ENCODE data around the gene ITPR3.
"Not testable (repeated sequence)": the region's sequence is repeated elsewhere in the genome, so short reads cannot be mapped to it uniquely, and the experiment has no call there.

The ITPR3 gene

GRCh38 chr6:33616113-33616512, 5.0 kb upstream of the ITPR3 start:
- no peak for DNase-seq

- no peak for DNase-seq
Measured at GRCh38 chr6:33616913-33617312, 4.2 kb upstream of the ITPR3 start.

- DNase-seq, result peak; percentile 54
Measured at GRCh38 chr6:33619166-33619840, 1.8 kb upstream of the ITPR3 start.

- peak; percentile 28 for DNase-seq
Measured at GRCh38 chr6:33620158-33620855, 815 bp upstream of the ITPR3 start.

- no peak for DNase-seq
Measured at GRCh38 chr6:33621711-33622388, 728 bp downstream of the ITPR3 start.

- no peak for DNase-seq
Measured at GRCh38 chr6:33622456-33623431, 1.6 kb downstream of the ITPR3 start.

GRCh38 chr6:33623895-33624381, 2.8 kb downstream of the ITPR3 start:
- DNase-seq, result no peak

GRCh38 chr6:33624856-33625255, 3.7 kb downstream of the ITPR3 start:
- DNase-seq, result no peak

- no peak for DNase-seq
Measured at GRCh38 chr6:33627876-33628275, 6.8 kb downstream of the ITPR3 start.

GRCh38 chr6:33628401-33628964, 7.4 kb downstream of the ITPR3 start:
- DNase-seq, result no peak

GRCh38 chr6:33630014-33630413, 8.9 kb downstream of the ITPR3 start:
- DNase-seq, result no peak

GRCh38 chr6:33631521-33631920, 10.4 kb downstream of the ITPR3 start:
- DNase-seq, result not testable (repeated sequence)

- DNase-seq, result no peak
Measured at GRCh38 chr6:33631971-33632557, 10.9 kb downstream of the ITPR3 start.

- DNase-seq, result peak; percentile 52
Measured at GRCh38 chr6:33632558-33633039, 11.5 kb downstream of the ITPR3 start.

GRCh38 chr6:33633084-33633461, 12.0 kb downstream of the ITPR3 start:
- no peak for DNase-seq

GRCh38 chr6:33633462-33634158, 12.5 kb downstream of the ITPR3 start:
- peak; percentile 75 for DNase-seq

GRCh38 chr6:33634161-33634727, 13.1 kb downstream of the ITPR3 start:
- DNase-seq, result no peak

GRCh38 chr6:33634946-33635345, 13.8 kb downstream of the ITPR3 start:
- DNase-seq, result no peak

- DNase-seq, result no peak
Measured at GRCh38 chr6:33636655-33637054, 15.5 kb downstream of the ITPR3 start.

GRCh38 chr6:33638556-33638955, 17.4 kb downstream of the ITPR3 start:
- DNase-seq, result no peak

GRCh38 chr6:33639559-33639958, 18.4 kb downstream of the ITPR3 start:
- DNase-seq, result no peak

Measured in inflammatory macrophage treated with lipopolysaccharide for 4 hours (primary cell).